ENCODE results near the gene LAYN. TPM values are rescaled to one million over a fixed set of nuclear protein-coding genes. Genes with fewer than 3 reads are reported as not detected.

The LAYN gene
- total RNA-seq, 2 experiments from 2014 or later = 3.1 to 4.7 TPM

DNA sequence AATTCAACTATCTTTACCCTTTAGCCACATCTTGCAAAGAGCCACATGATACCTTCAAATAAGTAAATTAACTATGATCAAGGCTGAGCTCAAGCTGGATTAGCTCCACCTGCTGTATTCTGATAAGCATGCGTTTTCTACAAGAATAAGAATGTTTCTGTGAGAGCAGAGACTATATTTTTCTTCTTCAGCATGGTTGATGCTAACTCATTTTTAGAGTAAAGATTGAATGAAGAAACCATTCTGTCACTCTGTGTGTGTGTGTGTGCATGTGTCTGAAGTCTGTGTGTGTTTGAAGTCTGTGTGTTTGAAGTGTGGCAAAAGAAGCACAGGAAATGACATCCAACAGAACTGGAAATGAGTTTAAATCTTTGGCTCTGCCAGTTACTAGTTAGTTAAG is 12.0 kb upstream of the LAYN start:
- POLR2A ChIA-PET = interaction anchor here (0.7 kb wide), 1 partner anchor 108 kb away, joined by 3 read pairs; no protein-coding TSS in a partner anchor
- CTCF ChIA-PET = no interaction called here

DNA sequence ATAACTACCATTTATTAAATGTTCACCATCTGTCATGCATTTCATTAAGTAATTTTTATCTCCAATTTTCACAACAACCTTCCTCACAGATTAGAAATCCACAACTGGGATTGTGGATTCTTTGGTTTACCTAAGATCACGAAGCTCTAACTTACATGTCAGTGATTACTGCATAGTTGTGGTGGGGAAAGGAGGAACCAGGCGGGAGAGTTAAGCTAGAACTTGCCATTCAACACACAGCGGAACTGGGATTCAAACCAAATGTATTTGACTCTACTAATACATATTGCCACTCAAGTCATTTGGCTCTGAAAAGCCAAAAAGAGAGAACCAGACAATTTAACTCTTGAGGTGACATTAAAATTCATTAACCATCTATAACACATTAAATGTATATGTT is 10.4 kb upstream of the LAYN start:
- CTCF ChIA-PET = interaction anchor here (1.5 kb wide), 1 partner anchor 11 kb away, joined by 3 read pairs; no protein-coding TSS in a partner anchor
- POLR2A ChIA-PET = no interaction called here

DNA sequence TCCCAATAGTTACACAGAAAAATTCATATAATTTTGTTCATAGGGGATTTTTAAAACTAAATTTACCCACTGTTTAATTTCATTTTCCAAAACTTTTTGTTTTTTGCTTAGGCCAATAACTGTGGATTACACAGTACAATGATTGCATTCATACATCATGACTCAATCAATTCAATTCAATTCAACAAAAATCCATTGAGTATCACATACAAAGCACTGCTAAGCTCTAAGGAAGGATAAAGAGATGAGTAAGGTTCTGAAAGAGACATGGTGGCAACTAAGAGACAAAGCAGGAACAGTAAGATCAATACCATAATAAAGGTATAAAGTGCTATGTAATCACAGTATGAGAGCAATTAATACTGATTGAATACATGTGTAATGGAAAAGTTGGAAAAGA is 9.4 kb upstream of the LAYN start:
- POLR2A ChIA-PET = no interaction called here
- CTCF ChIA-PET = interaction anchor here (0.8 to 1.5 kb wide), 2 partner anchors 10 to 22 kb away, joined by 3 read pairs; no protein-coding TSS in a partner anchor

DNA sequence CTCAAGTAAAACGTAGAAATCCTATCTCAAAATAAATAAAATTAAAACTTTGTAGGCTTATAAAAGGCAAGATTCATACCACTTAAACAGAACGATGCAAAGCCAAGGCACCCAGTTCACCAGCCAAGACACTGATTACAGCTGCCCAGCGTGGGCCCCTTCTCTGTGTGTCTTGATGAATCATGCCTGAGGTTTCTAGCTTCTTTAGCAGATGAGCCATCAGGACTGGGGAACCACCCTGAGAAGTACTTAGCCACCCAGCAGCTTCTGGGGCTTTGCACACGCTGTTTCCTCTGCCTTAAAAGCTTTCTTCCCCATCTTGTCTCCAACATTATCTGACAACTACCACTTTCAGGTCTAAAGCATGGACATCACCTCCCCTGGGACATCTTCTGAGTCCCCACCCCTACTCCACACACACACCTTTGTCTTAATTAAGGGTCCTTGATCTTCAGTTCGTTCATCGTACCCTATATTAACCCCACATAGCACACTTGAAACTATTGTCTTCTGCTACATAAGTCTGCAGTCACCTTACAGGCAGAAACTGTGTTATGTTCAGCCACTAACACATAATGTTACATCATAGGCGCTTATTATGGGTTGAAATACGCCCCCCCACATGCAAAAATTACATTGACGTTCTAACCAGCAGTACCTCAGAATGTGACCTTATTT is 8.7 kb upstream of the LAYN start:
- CTCF ChIA-PET = interaction anchor here (0.8 to 1.5 kb wide), 2 partner anchors 9 to 22 kb away, joined by 3 read pairs; no protein-coding TSS in a partner anchor
- POLR2A ChIA-PET = no interaction called here

DNA sequence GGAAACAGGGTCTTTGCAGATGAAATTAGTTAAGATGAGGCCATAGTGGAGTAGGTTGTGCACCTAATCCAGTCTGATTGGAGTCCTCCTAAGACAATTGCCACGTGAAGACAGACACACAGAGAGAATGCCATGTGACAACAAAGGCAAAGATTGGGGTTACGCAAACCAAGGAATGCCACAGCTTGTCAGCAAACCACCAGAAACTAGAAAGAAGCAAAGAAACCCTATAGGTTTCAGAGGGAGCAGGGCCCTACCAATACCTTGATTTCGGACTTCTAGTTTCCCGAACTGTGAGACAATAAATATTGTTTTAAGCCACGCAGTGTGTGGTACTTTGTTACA is 8.2 kb upstream of the LAYN start:
- CTCF ChIA-PET = no interaction called here
- POLR2A ChIA-PET = no interaction called here

DNA sequence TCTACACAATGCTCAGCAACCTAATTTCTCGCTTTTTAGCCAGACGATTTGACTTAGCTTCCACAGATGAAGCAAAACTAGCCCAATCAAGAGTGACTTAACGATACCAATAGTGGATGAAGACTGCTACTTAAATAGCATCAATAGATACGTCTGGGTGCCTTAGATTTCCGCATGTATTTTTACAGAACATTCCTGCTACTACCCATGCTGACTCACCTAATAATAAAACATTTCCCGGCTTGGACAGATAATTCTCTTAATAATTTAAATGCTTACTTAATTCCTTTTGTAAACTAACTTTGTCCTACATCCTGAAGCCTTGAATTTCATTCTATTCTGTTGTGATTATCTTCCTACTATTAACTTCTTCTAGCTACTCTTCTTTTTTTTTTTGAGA is 5.2 kb upstream of the LAYN start:
- CTCF ChIA-PET = no interaction called here
- POLR2A ChIA-PET = no interaction called here

DNA sequence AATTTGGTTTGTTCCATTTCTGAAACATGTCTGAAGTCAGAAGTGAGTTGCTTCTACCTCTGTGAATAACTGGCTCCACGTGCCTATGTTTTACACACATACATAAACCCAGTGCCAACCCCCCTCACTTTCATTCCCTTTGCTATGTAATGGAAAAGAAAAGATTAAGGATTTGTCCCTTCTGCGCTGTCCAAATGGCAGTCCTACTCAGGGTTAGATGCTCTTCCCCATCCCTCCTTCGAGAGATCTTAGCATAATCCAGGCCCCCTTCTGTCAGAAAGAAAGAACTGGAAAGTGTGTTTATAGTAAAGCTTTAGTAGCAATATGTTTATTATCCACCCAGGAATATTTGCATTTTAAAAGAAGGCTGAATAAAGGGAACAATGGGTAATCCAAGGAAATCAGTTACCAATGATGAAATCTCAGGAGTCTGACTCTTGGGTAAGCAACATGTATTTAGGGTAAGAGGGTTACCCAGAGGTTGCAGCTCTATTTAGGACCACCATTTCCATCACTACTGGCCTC is 3.1 kb upstream of the LAYN start:
- CTCF ChIA-PET = no interaction called here
- POLR2A ChIA-PET = no interaction called here

DNA sequence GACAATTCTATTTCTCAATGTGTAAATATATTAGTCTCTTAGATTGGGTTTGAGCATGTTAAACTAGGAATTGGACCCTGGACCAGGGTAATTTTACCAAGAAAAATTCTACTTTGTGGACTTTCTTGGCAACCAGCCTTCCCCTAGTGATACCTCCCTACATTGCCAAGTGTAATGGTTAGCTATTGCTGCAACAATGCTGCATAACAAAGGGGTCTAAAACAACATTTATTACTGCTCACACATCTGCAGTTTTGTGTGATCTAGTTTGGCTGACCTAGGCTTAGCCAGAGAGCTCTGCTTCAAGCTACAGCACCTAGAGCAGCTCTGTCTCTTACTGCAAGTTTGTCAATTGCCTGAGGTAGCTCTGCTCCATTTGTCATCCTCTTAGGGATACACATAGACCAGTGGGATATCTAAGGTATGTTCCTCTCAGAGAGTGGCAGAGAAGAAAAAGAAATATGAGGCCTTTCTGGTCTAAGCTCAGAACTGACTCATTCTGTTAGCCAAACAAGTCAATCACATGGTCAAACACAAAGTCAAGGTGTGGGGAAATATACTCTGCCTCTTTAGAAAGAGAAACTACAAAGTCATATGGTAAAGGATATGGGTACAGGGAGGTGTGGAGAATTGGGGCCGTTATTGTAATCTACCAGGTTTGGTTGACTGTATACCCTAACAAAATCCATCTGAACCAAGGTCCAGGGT is 2.0 kb upstream of the LAYN start:
- CTCF ChIA-PET = interaction anchor here (0.6 kb wide), 1 partner anchor 350 kb away, joined by 3 read pairs; no protein-coding TSS in a partner anchor
- POLR2A ChIA-PET = no interaction called here

DNA sequence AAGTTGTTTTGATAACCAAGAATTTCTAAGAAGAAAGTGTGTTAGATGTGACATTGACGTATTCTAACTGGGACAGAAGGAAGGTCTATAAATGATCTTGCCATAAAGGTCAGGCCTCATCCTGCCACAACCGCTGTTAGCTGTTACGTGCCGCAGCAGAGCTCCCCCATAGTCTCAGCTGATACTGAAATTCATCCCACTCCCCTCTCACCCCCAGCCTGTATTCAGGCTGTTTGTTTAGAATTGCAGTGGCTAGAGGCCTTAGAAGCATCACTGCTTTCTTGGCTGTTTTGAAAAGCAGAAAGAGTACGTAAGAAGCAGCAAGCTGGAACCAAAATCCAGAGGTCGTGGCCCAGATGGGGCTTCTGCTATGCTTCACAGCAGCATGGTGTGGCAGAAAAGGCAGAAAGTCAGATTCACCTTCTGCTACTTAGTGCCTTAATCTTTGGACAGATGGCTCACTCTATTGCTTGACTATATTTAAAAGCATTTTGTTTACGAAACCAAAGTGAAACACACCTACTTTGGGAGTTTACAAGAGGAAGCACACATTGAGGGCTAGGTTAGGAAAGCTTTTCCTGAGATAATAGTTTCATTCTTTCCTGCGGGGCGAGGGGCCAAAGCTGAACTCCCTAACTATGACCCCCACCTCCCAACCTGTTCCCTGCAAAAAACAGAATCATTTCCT is 950 bp upstream of the LAYN start:
- ChIA-PET POLR2A (interaction anchor here (0.7 kb wide), 1 partner anchor 25 kb away, joined by 4 read pairs; no protein-coding TSS in a partner anchor), CTCF (no interaction called here)

DNA sequence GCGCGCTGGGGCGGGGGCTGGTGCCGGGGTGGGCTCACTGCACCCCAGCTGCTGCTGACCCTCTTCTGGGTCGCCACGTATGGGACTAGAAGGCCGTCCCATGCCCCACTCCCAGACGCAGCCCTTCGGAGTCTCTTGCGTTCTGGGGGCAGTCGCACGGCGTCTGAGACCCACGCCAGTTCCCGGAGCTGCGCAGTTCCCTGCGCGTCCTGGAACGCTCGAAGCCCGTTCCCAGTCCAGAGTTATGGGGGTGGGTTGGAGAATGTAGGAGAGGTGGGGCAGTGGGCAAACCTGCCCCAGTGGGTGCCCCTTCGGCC is 375 bp downstream of the LAYN start:
- ChIA-PET POLR2A (no interaction called here), CTCF (interaction anchor here (1.1 kb wide), 1 partner anchor 10 kb away, joined by 3 read pairs; no protein-coding TSS in a partner anchor)

DNA sequence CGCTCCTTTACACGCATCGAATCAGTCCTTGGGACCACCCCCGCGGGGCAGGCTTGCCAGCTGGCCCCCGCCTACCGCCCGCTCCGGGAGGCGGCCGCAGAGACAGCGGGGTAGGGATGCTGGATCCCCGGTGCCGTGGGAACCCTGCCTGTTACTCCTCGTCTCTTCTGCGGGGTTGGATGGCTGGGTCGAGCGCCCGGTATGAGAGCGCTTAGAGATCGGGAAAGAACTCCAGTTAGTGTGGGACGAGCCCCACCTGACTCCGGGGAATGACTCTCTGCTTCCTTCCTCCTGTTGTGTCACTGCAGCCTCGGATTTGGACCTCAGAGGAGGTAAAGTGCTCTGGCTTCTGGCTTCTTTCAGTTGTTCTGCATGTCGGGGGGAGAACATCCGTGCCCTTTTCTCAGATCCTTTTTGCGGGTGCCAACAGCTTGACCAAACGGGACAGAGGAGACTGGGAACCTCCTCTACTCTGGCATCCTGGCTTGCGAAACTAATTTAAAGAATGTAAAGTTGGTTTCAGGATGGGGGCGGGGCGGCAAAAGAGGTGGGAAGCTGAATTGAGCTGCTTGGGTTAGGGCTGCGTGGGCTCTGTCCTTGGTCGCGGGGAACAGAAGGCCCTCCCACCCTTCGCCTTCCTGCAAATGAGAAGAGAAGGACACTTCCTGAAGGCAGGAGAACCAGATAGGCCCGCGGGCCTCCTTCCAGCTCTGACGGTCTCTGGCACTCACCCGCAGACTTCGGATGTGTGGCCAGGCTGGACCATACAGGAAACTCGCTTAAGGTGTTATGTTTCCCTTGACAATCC is 938 bp downstream of the LAYN start:
- ChIA-PET POLR2A (no interaction called here), CTCF (interaction anchor here (0.9 to 1.1 kb wide), 2 partner anchors 11 to 63 kb away, joined by 3 read pairs; no protein-coding TSS in a partner anchor)

DNA sequence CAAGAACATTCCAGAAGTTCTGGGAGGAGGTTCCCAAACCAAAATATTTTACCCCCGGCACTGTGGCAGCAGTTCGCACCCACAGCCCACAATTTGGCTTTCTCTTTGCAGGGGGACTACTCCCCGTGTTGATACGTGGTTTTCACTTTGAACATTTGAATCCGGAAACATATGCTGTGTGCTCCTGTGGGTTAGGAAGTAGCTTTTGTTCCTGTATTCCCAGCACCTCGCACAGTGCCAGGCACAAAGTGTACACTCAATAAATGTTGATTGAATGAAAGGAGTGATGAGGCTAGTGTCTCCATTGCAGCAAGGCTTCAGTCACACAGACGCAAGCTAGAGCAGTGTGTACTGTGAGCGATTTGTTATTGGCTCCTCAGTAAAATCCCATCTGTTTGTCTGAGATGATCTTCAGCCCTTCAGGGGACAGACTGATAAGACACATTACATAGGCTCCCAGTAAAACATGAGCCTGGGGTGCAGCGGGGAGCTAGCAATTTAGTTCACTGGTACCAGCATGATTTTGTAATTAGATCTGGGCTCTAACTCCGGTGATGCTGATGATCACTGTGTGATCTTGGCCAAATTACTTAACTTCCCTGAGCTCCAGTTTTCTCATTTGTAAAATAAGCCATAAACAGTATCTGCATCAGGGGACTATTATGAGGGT is 2.2 kb downstream of the LAYN start:
- CTCF ChIA-PET = no interaction called here
- POLR2A ChIA-PET = no interaction called here

DNA sequence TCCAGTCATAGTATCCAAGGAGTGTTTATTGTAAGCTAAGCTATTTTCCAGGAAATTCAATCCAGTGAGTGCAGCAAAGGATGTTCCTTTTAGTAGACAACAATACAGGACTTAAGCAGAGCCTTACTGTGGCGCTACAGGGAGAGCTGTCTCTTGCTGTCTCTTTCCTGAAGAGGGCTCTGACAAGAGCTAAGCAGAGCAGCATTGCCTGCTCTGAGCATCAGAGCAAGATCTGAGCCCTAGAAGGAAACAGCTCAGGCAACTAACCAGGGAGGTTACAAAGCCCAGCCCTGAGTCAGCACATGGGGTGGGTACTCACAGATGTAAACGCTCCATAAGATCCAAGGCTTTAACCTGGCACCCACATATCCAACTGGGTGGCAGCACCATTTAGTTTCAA is 8.0 kb downstream of the LAYN start:
- CTCF ChIA-PET = no interaction called here
- POLR2A ChIA-PET = no interaction called here

DNA sequence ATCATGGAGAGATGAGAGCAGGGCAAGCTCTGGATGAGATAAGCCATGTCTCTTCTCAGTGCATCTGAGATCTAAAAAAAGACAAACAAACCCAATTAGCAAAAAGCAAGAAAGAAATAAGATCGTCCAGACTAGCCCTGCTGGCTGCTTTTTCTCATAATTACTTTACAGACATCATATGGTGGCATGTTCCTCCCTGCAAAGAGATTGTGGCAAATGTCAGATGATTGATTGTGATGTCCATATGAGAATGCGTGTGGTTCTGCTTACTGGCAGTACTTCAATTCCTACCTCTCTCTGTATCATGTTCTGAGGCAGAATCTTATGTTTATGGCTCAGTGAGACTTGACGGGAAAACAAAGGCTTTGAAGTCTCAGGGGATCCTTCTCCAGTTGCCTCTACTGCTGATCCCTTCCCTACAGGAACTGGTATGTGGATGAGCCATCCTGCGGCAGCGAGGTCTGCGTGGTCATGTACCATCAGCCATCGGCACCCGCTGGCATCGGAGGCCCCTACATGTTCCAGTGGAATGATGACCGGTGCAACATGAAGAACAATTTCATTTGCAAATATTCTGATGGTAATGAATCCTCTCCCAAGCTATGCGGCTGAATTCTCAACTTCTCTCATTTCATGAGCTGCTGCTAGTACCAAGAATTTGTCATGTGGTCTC is 8.8 kb downstream of the LAYN start:
- ChIA-PET POLR2A (no interaction called here), CTCF (no interaction called here)

DNA sequence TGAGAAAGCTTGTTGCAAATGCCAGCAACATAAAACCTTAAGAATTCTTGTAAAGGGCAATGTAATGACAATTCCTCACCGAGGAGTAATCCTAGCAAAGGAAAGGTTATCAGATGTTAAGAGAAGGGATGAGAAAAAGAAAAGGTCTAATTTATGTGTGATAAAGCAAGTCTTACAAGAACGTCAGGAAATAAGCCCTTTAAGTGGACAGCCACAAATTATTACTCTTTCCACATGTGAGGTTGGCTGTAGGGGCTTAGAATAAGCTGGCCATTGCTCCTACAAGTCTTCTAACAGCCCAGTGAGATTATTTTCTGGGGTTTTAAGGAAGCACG is 9.3 kb downstream of the LAYN start:
- CTCF ChIA-PET = no interaction called here
- POLR2A ChIA-PET = no interaction called here

DNA sequence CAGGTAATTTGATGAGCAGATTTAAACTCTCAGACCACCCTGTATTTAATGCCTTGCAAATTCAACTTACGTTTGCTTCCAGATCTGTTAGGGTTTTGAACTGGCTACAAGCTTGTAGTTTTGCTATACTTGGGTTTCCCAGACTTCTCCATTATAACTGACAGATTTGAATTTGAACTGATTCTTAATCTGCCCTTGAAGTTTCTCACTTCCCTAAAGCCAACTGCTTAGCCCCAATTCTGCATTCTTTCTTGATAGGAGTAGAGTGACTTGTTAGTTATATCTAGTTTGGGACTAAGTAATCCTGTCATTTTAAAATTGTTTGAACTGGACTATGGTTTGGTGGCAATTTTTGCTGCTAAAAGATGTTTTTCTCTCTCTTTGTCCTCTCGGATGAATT is 9.7 kb downstream of the LAYN start:
- POLR2A ChIA-PET = no interaction called here
- CTCF ChIA-PET = no interaction called here

DNA sequence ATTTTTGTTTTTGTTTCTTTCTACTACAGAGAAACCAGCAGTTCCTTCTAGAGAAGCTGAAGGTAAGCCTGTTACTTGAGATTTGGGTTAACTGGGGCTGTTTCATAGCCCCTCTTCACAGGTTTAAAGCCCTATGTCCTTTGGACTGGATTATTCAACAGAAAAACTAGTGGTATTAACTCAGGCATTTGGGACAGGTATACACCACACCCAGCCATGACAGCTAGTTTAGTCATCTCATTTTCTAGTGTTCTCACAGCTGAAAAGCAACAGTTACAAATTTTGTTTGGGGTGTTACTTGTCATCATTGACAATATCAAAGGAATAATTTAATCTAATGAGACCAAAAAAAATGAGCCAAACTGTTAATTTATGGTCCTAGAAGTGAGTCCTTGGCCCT is 14.0 kb downstream of the LAYN start:
- ChIA-PET CTCF (no interaction called here), POLR2A (no interaction called here)

DNA sequence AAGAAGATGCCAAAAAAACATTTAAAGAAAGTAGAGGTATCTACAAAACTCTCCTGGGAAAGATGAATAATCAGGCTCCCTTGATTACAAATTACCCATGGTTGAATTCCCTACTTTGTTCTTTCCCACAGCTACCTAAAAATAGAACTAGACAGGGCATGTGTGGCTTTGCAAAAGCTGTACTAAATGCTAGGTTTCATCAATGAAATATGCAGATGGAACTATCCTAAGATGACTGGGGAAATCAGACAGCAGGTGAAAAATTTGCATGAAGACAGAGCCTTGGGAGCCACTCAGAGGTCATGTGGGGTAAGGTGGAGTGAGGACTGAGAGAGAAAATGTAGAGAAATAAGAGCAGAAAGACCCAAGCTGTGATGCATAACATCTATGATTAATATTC is 14.7 kb downstream of the LAYN start:
- ChIA-PET POLR2A (no interaction called here), CTCF (no interaction called here)

DNA sequence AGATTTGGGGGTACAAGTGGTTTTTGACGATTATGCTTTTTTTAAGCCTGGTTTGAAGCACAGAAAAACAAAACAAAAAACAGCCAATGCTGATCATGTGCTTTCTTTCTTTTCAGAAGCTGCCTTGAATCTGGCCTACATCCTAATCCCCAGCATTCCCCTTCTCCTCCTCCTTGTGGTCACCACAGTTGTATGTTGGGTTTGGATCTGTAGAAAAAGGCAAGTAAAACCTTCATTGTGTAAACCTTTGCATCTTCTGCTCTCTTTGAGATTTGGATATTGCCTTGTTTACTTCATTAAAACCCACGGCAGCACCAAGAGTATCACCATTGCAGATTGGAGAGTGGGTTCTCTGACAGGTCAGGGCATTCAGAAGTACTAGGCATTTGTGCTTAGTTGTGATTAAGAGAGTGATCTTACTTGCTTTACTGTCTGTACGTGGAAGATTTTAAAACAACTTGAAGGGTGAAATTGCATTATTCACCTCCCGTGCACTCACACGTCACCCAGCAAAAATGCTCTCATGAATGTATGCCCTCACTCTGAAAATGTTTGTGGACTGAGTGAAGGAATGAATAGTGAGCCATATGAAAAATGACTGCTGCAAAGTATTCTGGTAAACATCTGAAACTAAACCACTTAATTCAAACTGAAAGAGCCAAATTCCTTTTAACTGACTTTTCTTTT is 17.0 kb downstream of the LAYN start:
- CTCF ChIA-PET = no interaction called here
- POLR2A ChIA-PET = no interaction called here
